Stimulated activated effector memory CD8-positive, alpha-beta T cell treated with anti-CD3 and anti-CD28 coated beads, Interleukin-12 subunit alpha, Interleukin-12 subunit beta, amount 100 ng/mL, for 72 hours (primary cell): ENCODE data around the gene APOA5.
"Not testable (repeated sequence)": the region's sequence is repeated elsewhere in the genome, so short reads cannot be mapped to it uniquely, and the experiment has no call there.

Experiments used
- ATAC-seq: fragments of 150-1000 bp; cut with Tn5 transposase; 2 replicates; pipeline ENCODE4 v1.10.0; 2021
- DNase-seq, 2 donors: peaks; one replicate each; pipeline ENCODE4 v3.0.0; 2021 to 2022; ENCODE audit warnings: low spot score in 2 of 2
- H3K27ac Mint-ChIP-seq: one replicate; pipeline ENCODE4 v1.8.0; 2022; ENCODE audit warnings: mild to moderate bottlenecking, mixed read lengths
- H3K36me3 Mint-ChIP-seq: one replicate; pipeline ENCODE4 v1.8.0; 2022; ENCODE audit warnings: mild to moderate bottlenecking, mixed read lengths
- H3K4me1 Mint-ChIP-seq: one replicate; pipeline ENCODE4 v1.8.0; 2022; ENCODE audit warnings: mixed read lengths
- H3K4me3 Mint-ChIP-seq: one replicate; pipeline ENCODE4 v1.8.0; 2022; ENCODE audit warnings: mild to moderate bottlenecking, mixed read lengths
- H3K9me3 Mint-ChIP-seq: one replicate; pipeline ENCODE4 v1.8.0; 2022; ENCODE audit warnings: mixed read lengths

APOA5 gene

GRCh38 chr11:116791813-116792143 is at the start of gene APOA5:
APOA5 (minus strand) TSS chr11:116791879; CDS start chr11:116791860, 19 bp downstream.
- Mint-ChIP-seq H3K4me1 (peaks cover 30% of the 10 kb centered on the region), H3K27ac (no peak within 1 kb of the TSS), H3K9me3 (no peaks in the 10 kb centered on the region), H3K4me3 (peak within 1 kb of the TSS; percentile 13), H3K36me3 (peaks cover 11% of the 10 kb centered on the region)
- no peak for DNase-seq
- no peak for ATAC-seq

GRCh38 chr11:116840746-116841296 is 49.1 kb upstream of the APOA5 start:
- no peak for ATAC-seq
- Mint-ChIP-seq H3K9me3 (no peaks in the 10 kb centered on the region), H3K27ac (peak overlapping the region; percentile 53), H3K36me3 (peaks cover 36% of the 10 kb centered on the region), H3K4me3 (no peak overlapping the region), H3K4me1 (peaks cover 5% of the 10 kb centered on the region)
- no peak for DNase-seq

- H3K4me3 Mint-ChIP-seq: no peak overlapping the region
- H3K4me1 Mint-ChIP-seq: peaks cover 9% of the 10 kb centered on the region
- ATAC-seq (no peak), DNase-seq (no peak)
- no peak overlapping the region for H3K27ac Mint-ChIP-seq
- peaks cover 31% of the 10 kb centered on the region for H3K36me3 Mint-ChIP-seq
- H3K9me3 Mint-ChIP-seq: no peaks in the 10 kb centered on the region
These were observed 48.6 kb upstream of the APOA5 start for GRCh38 chr11:116840224-116840745.

GRCh38 chr11:116838321-116839084 is 46.8 kb upstream of the APOA5 start:
- ATAC-seq: no peak
- no peak for DNase-seq
- Mint-ChIP-seq H3K4me3 (no peak overlapping the region), H3K9me3 (no peaks in the 10 kb centered on the region), H3K36me3 (peaks cover 13% of the 10 kb centered on the region), H3K27ac (no peak overlapping the region), H3K4me1 (peaks cover 16% of the 10 kb centered on the region)

GRCh38 chr11:116837231-116838091 is 45.8 kb upstream of the APOA5 start, which contains the start of gene APOA1:
APOA1 (minus strand) TSS chr11:116837622; CDS start chr11:116837387, 235 bp downstream.
- ATAC-seq (no peak), DNase-seq (no peak)
- Mint-ChIP-seq H3K4me3 (peak within 1 kb of the TSS; percentile 69), H3K36me3 (peaks cover 5% of the 10 kb centered on the region), H3K9me3 (no peaks in the 10 kb centered on the region), H3K4me1 (peaks cover 16% of the 10 kb centered on the region), H3K27ac (no peak within 1 kb of the TSS)

GRCh38 chr11:116836632-116836991 is 44.9 kb upstream of the APOA5 start:
- no peak overlapping the region for H3K27ac Mint-ChIP-seq
- peaks cover 5% of the 10 kb centered on the region for H3K36me3 Mint-ChIP-seq
- ATAC-seq (no peak), DNase-seq (no peak)
- H3K9me3 Mint-ChIP-seq: no peaks in the 10 kb centered on the region
- H3K4me3 Mint-ChIP-seq: peak overlapping the region; percentile 69
- peaks cover 16% of the 10 kb centered on the region for H3K4me1 Mint-ChIP-seq

- H3K36me3 Mint-ChIP-seq: peaks cover 5% of the 10 kb centered on the region
- H3K27ac Mint-ChIP-seq: peak overlapping the region; percentile 40
- ATAC-seq (peak; percentile 90), DNase-seq (peak; percentile 61 to 85)
- H3K9me3 Mint-ChIP-seq: no peaks in the 10 kb centered on the region
- peaks cover 16% of the 10 kb centered on the region for H3K4me1 Mint-ChIP-seq
- peak overlapping the region; percentile 69 for H3K4me3 Mint-ChIP-seq
These were observed 44.3 kb upstream of the APOA5 start for GRCh38 chr11:116835791-116836631.

- DNase-seq (no peak), ATAC-seq (peak; percentile 2)
- peaks cover 5% of the 10 kb centered on the region for H3K36me3 Mint-ChIP-seq
- H3K27ac Mint-ChIP-seq: peak overlapping the region; percentile 40
- H3K9me3 Mint-ChIP-seq: no peaks in the 10 kb centered on the region
- peak overlapping the region; percentile 69 for H3K4me3 Mint-ChIP-seq
- H3K4me1 Mint-ChIP-seq: peaks cover 11% of the 10 kb centered on the region
These were observed 43.5 kb upstream of the APOA5 start for GRCh38 chr11:116835042-116835772.

- ATAC-seq, DNase-seq, H3K36me3 Mint-ChIP-seq, H3K27ac Mint-ChIP-seq, H3K9me3 Mint-ChIP-seq: not testable (repeated sequence)
- Mint-ChIP-seq H3K4me3 (peak overlapping the region; percentile 69), H3K4me1 (peaks cover 11% of the 10 kb centered on the region)
These were observed 42.9 kb upstream of the APOA5 start for GRCh38 chr11:116834535-116835041.

- Mint-ChIP-seq H3K27ac (no peak overlapping the region), H3K4me3 (no peak overlapping the region), H3K4me1 (peaks cover 11% of the 10 kb centered on the region), H3K36me3 (peaks cover 5% of the 10 kb centered on the region), H3K9me3 (no peaks in the 10 kb centered on the region)
- ATAC-seq (no peak), DNase-seq (no peak)
These were observed 42.3 kb upstream of the APOA5 start for GRCh38 chr11:116833816-116834534.

GRCh38 chr11:116833491-116833815 is 41.8 kb upstream of the APOA5 start:
- Mint-ChIP-seq H3K27ac (no peak overlapping the region), H3K4me1 (peaks cover 11% of the 10 kb centered on the region), H3K36me3 (peaks cover 5% of the 10 kb centered on the region), H3K9me3 (no peaks in the 10 kb centered on the region), H3K4me3 (no peak overlapping the region)
- DNase-seq (no peak), ATAC-seq (no peak)

- Mint-ChIP-seq H3K27ac (no peak overlapping the region), H3K4me1 (peaks cover 11% of the 10 kb centered on the region)
These were observed 40.9 kb upstream of the APOA5 start for GRCh38 chr11:116832350-116833290.

More at GRCh38 chr11:116832350-116833290, 40.9 kb upstream of the APOA5 start:
- Mint-ChIP-seq H3K4me3 (no peak overlapping the region), H3K36me3 (peaks cover 5% of the 10 kb centered on the region), H3K9me3 (no peaks in the 10 kb centered on the region)
- no peak for DNase-seq
- ATAC-seq: no peak
